B cell (primary cell): ENCODE measurements around the gene NRP1.

Source experiments
- EZH2 ChIP-seq: IDR thresholded peaks from 2 replicates; pipeline ENCODE4 v1.6.1; 2012; ENCODE audit warnings: borderline replicate concordance, low read depth, mild to moderate bottlenecking, moderate library complexity, low read length; ENCODE audit not compliant: insufficient read depth, poor library complexity, severe bottlenecking
- TF ChIP-seq, protein P1 (sequence below): fragments of 200-600 bp; IDR thresholded peaks from one replicate; pipeline ENCODE4 v1.8.0; 2022; ENCODE audit warnings: antibody characterized with exemption, mild to moderate bottlenecking

DNA sequence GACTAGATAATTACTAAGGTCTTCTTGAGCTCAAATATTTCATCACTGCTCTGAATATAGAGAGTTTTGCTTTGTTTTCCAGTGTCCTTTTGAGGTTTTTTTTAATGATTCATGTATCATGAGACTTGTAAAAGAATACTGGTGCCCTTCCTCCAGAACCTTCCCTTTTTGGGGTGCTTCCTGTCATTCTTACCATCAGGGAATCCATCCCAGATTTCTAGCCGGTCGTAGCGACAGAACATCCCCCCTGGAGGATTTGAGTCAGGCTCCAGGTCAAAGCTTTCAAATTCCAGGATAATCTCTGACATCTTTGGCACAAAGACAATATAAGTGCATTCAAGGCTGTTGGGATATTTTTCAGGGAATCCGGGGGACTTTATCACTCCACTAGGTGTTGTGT is 71.0 kb downstream of the NRP1 start:
- TF ChIP-seq EZH2 = no peak
- TF ChIP-seq, protein P1, sequence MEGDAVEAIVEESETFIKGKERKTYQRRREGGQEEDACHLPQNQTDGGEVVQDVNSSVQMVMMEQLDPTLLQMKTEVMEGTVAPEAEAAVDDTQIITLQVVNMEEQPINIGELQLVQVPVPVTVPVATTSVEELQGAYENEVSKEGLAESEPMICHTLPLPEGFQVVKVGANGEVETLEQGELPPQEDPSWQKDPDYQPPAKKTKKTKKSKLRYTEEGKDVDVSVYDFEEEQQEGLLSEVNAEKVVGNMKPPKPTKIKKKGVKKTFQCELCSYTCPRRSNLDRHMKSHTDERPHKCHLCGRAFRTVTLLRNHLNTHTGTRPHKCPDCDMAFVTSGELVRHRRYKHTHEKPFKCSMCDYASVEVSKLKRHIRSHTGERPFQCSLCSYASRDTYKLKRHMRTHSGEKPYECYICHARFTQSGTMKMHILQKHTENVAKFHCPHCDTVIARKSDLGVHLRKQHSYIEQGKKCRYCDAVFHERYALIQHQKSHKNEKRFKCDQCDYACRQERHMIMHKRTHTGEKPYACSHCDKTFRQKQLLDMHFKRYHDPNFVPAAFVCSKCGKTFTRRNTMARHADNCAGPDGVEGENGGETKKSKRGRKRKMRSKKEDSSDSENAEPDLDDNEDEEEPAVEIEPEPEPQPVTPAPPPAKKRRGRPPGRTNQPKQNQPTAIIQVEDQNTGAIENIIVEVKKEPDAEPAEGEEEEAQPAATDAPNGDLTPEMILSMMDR = no peak
